NT2/D1 (cell line): ENCODE measurements around the gene POLR3A.

Experiments
- DNase-seq: peaks from one replicate; pipeline ENCODE4 v3.0.0-alpha.2; 2011; ENCODE audit warnings: low read depth, low spot score
- H3K27me3 ChIP-seq: 2 replicates; pipeline ENCODE4 v1.6.0; 2011; ENCODE audit warnings: mild to moderate bottlenecking; ENCODE audit not compliant: insufficient read length, insufficient read depth
- H3K36me3 ChIP-seq: 2 replicates; pipeline ENCODE4 v1.6.1; 2011; ENCODE audit warnings: mild to moderate bottlenecking, low read length, mixed read lengths; ENCODE audit not compliant: insufficient read depth, insufficient read length
- H3K4me1 ChIP-seq: 2 replicates; pipeline ENCODE4 v1.5.1; 2011; ENCODE audit not compliant: insufficient read depth, insufficient read length
- H3K4me3 ChIP-seq: 2 replicates; pipeline ENCODE4 v1.5.1; 2011; ENCODE audit warnings: low read depth; ENCODE audit not compliant: insufficient read length
- H3K9ac ChIP-seq: 2 replicates; pipeline ENCODE4 v1.6.0; 2011; ENCODE audit warnings: low read depth; ENCODE audit not compliant: insufficient read length
- H3K9me3 ChIP-seq: 2 replicates; pipeline ENCODE4 v1.5.1; 2011; ENCODE audit warnings: mild to moderate bottlenecking, low read length; ENCODE audit not compliant: insufficient read depth
- SUZ12 ChIP-seq: IDR thresholded peaks from 2 replicates; pipeline ENCODE4 v1.6.1; 2011; ENCODE audit not compliant: insufficient read length, insufficient read depth; ENCODE audit errors: extremely low read depth
- YY1 ChIP-seq: IDR thresholded peaks from 2 replicates; pipeline ENCODE4 v1.6.1; 2011; ENCODE audit not compliant: insufficient read length, insufficient read depth
- ZNF274 ChIP-seq: IDR thresholded peaks from 2 replicates; pipeline ENCODE4 v1.6.1; 2011; ENCODE audit warnings: mild to moderate bottlenecking, low read depth, low read length

POLR3A gene

GRCh38 chr10:77919713-77920108 is 109.6 kb downstream of the POLR3A start:
- H3K36me3 ChIP-seq, result peaks cover 25% of the 10 kb centered on the region
- no peaks in the 10 kb centered on the region for H3K27me3 ChIP-seq
- no peak for DNase-seq
- H3K9me3 ChIP-seq, result no peaks in the 10 kb centered on the region
- peaks cover 2% of the 10 kb centered on the region for H3K4me1 ChIP-seq
- H3K9ac ChIP-seq, result no peak overlapping the region
- no peak overlapping the region for H3K4me3 ChIP-seq
- TF ChIP-seq SUZ12 (no peak), ZNF274 (no peak), YY1 (no peak)
